ENCODE data around the gene NOTCH2.

The NOTCH2 gene

DNA sequence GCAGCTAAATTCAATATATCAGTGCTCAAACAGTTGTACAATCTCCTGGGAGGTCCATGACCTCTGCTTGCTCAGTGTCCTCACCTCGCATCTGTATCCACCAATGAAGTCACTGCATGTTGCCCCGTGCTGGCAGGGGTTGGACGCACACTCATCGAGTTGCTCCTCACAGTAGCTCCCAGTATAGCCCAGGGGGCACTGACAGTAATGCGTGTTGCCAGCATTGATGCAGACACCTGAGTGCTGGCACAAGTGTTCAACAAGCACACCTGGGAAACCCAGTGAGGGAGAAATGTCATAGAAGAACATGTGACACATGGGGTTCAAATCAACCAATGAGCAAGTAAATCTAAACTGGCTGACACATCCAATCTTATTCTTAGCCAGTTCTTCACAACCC lies 132.3 kb downstream of the NOTCH2 start:
- no peak for DNase-seq

DNA sequence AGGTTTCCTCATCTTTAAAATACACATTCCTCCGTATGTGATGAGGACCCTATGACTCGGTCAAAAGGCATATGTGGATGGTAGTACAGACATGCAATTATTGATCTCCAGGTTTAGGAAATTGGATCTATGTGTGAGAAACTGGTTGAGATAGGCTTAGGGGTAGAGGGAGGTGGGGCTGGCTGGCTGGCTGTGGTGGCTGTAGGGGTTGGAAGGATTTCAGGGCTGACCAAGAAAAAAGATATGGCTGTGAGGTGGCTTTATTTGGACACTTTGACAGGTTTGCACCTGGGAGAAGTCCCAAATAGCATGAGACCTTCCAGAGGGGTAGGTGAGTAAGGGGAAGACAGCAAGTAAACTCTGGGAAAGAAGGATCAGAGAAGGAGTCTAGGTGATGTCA lies 133.5 kb downstream of the NOTCH2 start:
- DNase-seq: no peak

DNA sequence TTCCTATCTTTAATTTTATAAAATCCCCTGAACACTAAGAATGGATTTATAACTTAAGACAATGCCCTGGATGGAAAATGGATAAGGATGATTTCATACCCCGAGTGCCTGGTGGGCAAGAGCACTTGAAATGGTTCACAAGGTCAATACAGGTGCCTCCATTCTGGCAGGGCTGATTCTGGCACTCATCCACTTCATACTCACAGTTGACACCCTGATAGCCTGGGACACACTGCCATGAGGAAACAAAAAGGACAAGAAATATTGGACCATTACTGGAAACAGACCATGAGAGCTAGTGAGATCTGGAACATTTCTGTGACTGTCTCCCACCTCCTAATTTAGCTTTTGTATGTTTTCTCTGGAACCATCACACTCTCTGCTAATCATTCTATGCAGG lies 134.1 kb downstream of the NOTCH2 start:
- DNase-seq: no peak

DNA sequence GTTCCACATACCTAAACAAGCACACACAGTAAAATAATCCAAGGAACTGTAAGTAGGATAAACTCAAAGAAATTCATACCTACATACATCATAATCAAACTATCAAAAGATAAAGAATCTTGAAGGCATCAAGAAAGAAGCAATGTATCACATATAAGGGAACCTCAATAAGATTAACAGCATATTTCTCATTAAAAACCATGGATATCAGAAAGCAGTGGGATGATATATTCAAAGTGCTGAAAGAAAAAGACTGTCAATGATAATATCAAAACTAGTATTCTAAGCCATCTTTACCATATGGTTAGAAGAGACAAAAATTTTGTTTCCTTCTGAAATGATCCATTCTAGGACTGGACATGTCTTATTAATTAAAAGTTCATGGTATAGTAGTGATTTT lies 136.1 kb downstream of the NOTCH2 start:
- no peak for DNase-seq

DNA sequence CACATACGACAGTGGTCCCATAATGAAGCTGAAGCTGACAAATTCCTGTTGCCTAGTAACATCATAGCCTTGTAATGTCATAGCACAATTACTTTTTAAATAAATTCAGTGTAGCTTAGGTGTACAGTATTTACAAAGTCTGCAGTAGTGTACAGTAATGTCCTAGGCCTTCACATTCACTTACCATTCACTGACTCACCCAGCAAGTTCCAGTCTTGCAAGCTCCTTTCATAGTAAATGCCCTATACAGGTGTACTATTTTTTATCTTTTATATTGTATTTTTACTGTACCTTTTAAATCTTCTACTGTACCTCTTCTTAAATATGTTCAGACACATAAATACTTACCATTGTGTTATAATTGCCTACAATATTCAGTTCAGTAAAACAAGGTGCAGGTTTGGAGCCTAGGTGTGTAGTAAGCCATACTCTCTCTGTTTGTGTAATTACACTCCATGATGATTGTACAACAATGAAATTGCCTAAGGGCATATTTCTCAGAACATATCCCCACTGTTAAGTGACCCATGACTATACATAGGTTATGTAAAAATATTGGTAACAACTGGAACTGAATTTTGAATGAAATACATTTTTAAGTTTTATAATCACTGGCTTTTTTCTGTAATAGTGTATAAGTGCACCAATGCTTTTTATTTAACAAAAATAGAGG lies 139.7 kb downstream of the NOTCH2 start:
- DNase-seq: no peak

DNA sequence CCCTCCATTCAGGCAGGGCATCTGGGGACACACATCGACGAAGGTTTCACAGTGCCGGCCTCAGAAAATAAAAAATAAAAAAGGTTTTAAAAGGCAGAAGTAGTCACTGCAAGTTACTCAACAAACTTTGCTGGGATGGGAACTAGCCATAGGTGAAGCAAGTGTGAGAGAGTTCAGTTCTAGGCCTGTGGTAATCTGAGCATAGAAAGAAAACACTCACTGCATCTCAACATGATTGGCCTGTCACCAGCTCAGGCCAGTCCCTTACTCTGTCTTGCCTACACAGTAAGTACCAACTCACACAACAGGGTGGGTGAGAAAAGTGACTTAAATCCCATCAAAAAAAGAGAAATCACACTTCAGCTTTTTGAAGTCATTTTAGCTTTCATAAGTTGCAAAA lies 142.9 kb downstream of the NOTCH2 start:
- DNase-seq: no peak

DNA sequence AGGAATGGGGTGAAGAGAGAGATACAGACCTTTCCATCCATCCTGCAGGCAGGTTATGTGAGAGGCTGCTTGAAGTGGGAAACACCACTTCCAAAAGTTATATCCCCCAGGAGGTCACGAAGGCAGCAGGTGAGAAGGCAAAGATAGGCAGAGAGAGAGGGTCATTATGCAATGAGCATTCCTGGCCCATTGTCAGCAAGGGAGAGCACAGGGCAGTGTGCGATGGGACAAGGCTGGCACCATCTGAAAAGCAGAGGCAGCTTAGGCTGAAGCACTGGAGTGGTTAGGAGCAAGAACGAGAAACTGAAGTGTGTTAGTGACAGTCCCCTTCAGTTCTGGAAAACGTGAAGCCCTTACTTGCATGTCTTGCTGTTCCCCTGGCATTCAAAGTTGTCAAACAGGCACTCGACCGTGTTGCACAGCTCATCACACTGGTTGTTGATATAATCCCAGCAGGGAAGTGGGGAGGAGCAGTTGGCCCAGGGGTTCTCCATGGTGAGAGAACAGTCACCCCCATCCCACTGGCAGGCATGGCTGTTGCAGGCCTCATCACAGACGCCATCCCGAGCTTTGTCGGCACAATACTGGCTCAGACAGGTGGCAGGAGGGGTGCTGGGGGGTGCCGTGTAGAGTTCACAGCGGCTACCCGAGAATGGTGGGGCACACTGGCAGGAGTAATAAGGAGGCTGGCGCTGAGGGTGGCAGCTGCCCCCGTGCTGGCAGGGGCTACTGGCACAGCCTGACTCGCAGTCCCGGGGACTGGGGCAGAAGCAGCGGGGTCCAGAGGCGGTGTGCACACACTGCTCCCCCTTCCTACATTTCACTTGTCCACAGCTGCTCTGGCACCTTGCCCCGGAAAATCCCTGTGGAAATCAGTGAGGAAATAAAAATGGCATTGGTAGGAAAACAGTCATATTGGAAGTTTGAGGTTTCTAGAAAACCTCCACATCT lies 144.2 kb downstream of the NOTCH2 start:
- no peak for DNase-seq

DNA sequence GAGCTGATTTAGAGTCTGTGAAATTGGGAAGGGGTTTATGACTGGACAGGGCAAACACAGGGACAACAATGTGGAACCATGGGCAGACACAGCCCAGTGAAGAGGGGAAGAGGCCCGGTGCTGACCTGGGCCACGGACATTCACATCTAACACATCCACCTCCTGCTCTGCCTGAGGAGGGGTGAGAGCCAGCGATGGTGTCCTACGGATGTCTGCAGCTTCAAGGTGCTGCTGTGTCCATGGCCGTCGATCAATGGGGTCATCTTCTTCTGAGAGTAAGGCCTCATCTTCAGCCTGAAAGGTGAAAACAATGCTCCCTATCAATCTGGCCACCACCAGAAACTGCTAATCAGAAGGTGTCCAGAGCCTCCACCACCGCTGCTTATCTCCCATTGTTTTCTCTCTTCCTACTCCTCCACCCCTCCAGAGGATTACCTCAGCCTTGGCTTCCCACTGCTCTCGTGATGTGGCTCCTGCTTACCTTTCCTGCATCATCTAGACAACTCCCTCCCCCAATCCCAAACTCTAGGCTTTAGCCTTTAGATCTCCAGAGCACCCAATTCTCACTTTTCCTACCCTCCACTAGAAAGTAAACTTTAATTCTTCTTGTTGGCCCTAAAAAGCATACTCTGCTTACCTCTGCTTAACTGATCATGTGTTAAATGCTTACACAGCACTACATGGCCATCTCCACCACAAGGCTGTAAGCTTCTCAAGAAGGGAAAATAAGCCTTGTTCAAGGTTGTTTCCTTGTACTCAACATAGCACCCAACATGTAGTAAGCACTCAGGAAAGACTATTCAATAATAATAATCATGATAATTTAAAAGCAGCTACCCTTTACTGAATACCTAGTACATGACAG lies 149.1 kb downstream of the NOTCH2 start:
- no peak for DNase-seq

DNA sequence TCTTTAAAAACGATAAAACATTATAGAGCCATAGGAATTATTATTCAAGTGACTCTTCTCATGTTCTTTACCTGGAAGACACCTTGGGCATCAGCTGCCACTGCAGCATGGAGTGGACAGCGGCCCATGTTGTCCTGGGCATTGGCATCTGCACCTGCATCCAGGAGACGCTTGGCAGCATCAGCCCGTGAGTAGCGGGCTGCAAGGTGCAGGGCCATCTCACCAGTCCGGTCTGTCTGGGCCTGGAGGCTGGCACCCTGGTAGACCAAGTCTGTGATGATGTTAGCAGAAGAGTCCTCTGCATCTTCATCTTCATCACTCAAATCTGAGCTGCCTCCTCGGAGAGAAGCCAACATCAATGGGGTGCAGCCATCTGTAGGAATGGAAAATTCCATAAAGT lies 150.2 kb downstream of the NOTCH2 start:
- no peak for DNase-seq

DNA sequence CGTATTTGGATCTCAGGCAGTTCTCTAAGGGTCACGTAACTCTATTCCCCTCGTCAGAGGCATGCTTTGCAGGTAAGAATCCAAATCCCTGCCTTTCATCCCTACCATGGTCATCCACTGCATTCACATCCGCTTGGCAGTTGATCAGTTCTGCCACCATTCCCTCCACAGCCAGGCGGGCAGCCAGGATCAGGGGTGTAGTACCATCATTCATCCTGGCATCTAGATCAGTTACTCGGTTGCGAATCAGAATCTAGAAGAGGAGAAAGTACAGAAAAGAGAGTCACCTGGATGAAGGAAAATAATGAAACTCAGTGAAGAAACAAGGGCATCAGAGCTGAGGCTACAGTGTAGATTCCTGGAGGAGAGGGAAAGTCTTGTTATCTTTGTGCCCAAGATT lies 151.2 kb downstream of the NOTCH2 start:
- no peak for DNase-seq

DNA sequence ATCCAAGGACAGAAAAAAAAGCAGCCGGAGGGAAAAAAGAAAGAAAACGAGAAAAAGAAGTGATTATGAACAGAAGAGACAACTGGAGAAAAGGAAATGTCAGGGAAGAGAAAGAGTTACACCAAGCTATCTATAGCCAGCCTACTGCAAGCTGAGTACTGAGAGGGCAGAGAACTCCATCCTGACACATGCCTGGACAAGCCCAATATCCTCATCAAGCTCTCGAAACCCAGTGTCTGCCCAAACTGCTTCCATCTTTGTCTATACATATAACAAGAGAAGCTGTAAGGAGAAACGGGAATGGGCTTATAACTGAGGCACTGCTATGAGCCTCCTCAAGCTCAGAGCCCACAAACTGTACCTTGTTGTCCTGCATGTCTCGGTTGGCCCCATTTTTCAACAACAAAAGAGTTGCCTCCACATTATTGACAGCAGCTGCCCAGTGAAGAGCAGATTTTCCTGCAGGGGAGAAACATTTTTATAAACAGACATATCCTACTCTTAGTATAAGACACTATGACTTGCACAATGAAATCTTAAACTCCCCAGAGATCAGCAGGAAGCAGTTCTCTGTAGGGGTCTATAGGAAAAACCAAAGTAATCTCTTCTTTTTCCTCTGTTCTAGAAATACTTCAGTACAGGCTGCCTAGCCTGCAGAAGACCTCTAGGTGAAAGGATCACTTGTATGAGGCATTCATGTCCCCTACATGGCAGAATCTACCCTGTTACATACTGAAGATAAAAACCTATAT lies 152.0 kb downstream of the NOTCH2 start:
- DNase-seq: no peak

DNA sequence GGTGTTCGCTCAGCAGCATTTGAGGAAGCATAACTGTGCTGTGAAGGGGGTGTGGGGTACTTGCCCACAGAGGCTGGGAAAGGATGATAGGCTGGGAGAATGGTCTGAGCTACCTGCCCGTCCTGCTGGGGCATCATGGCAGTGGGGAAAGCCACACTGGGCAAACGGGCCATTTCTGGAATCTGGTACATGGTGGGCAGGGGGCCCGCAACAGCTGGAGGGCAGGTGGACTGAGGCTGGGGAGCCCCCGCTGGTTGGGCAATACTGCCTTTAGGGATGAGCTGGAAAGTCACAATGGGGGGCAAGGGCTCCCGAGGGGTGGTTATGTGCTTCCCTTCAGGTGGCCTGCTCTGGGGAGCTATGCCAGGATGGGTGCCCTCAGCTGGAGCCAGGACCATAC lies 153.9 kb downstream of the NOTCH2 start:
- no peak for DNase-seq

DNA sequence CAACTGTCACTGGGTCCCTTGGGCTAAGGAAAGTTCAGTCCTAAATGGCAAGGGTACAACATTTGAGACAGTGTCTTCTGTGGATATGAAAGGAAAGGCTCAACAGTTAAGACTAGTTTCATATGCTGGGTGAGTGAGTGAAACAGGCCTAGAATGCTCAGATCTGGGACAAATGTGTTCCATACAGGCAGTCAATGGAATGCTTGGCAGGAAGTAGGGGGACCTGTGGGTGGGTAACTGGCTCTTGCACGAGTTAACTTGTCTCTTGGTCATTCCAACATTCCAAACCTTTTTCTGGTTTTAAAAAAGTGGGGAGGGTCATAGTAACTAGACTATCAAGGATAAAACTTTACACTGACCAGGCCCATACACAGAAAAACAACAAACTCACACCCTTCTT lies 155.4 kb downstream of the NOTCH2 start:
- DNase-seq: no peak

DNA sequence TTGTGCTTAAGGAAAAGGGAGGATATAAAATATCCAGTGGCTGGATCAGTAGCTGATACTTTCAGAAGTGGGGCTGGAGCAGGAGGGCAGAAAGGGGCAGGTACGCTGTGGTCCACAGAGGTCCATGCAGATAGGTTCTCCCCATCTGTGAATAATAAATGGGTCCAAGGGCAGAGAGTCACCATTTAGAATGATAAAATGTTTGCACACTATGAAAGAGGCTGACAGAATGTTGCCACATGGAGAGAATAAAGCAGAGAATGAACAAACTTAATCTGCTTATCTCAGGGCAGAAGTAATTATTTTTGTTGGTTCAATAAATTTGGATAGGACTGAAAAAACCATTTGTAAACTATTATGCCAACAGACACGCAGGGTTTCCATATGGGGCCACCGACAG lies 156.5 kb downstream of the NOTCH2 start:
- DNase-seq: no peak

DNA sequence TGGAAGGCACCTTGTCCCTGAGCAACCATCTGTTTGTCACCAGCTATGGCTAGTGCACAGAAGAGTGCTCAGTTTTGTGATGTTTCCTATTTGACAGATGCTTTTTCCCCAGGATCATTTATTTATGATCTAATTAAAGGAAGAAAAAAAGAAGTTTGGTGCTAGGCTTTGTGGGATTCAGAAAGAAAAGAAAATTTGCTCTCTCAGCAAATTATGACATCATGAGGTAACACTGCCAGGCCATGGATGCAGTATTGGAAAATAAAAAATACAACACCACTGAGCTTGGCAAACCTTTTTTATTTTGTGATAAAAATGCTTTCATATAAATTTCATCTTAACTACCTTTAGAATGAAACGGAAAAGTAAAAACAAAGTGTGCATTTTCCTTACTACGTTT lies 157.7 kb downstream of the NOTCH2 start:
- no peak for DNase-seq

DNA sequence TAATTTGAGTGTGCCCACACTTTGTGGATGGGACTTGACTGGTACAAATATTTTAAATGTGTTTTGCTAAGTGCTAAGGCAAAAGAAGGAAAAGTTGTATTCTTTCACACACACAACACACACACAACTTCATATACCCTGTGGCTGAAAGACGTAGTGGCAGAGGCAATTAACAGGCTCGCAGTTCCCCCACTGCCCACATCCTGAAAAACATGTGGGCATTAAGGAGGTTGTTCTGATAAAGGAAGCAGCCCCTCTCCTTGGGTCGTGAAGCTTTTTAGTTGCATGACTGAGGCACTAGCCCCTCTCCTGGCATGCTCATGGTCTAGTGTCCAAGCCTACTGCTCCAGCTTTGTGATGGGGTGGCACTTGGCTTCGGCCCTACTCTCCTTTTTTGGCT lies 158.8 kb downstream of the NOTCH2 start:
- no peak for DNase-seq

DNA sequence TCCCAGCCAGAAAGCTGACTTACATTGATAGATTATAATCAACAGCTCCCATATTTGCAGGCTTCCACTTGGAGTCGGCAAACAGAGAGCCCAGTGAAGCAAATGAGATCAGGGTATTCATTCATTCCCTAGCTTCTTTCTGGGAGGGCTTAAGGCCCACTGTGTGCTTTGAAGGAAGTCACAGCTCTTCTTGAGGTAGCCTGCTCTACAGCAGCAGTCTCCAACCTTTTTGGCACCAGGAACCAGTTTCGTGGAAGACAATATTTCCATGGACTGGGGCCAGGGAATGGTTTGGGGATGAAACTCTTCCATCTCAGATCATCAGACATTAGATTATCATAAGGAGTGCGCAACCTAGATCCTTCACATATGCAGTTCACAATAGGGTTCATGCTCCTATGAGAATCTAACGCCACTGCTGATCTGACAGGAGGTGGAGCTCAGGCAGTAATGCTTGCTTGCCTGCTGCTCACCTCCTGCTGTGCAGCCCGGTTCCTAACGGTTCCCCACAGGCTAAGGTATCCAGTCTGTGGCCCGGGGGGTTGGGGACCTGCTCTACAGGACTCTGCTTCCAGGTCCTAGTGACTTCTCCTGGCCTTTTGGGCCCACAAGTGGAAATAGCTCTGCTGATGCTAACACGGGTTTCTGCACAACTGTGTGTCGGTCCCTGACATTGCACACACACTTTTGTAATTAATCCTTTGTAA lies 159.4 kb downstream of the NOTCH2 start:
- DNase-seq: no peak

DNA sequence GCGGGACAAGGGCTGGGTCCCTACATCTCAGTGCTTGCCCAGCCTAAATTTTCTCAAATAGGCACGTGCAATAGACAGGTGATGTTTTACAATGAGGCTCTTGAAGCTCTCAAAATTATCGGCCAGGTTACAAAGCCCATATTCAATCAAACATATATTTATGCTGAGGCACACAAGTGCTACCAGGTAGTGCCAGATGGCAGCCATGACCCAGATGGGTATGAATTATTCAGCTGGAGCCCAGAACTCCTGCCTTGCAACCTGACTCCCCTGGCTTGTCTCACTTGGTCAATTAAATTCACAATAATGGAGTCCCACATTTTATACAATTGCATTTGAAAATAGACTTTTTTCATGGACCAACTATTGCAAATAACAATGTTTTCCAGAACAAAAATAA lies 160.8 kb downstream of the NOTCH2 start:
- DNase-seq: no peak

DNA sequence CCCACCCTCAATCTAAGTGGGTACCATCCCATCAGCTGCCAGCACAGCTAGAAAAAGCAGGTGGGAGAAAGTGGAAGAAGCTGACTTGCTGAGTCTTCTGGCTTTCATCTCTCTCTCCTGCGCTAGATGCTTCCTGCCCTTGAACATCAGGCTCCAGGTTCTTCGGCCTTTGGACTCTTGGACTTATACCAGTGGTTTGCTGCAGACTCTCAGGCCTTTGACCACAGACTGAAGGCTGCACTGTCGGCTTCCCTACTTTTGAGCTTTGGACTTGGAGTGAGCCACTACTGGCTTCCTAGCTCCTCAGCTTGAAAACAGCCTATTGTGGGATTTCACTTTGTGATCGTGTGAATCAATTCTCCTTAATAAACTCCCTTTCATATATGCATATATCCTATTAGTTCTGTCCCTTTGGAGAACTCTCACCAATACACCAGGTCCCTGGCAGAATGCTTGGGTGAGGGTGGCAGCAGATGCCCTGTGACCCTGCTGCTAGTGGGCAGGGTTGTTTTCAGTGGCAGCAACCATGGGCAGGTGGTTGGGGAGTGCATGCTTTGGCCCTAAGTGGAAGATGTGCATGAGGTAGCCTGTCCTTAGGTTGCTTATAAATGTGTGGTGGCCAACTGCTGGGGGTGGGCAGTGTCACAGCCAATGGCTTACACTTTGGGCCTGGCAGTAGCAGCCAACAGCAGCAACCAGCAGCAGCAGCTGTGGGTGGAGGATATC lies 162.4 kb downstream of the NOTCH2 start:
- no peak for DNase-seq

DNA sequence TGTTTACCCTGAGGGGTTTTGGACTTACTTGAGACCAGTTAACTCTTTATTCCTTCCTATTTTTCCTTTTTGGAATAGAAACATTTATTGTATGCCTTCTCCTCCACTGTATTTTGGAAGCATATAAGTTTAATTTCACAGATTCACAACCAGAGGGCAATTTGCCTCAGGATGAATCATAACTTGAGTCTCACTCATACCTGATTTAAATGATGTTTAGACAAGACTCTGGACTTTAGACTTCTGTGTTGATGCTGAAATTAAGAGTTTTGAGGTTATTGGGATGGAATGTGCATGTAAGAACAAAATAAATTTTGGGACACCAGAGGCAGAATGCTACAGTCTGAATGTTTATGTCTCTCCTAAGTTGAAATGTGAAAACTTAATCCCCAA lies 166.0 kb downstream of the NOTCH2 start:
- no peak for DNase-seq

DNA sequence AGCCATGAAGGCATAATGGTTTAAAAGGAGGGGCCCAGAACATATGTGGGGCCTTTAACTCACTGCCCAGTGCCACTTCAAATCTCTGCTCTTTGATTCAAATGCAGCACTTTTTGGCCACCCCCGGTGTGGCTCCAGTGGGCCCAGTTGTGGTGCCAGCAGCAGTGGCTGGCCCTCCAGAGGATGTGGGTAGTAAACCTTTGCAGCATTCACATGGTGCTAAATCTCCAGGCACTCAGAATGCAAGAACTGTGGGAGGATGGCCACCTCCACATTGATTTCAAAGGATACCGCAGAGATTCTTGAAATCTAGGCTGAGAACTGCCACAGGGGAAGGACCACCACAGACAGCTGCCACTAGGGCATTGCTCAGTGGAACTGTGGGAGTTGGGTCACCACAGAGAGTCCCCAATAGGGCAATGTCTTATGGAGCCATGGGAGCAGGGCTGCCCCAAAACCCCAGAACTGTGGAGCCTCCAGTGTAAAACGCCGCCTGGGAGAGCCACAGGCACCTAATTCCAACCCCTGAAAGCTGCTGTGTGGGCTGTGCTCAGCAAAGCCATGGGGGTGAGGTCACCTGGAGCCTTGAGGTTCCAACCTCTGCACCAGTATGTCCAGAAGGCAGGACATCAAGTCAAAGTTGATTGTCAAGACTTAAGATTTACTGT lies 166.6 kb downstream of the NOTCH2 start:
- no peak for DNase-seq
